ENCODE data around the gene SMPD1.

SMPD1 gene

GRCh38 chr11:6411594-6412031 is 21.3 kb downstream of the SMPD1 start (continued):
- no peak for TF ChIP-seq ZBTB11 (tag by site-specific recombination; conservative IDR thresholded peaks at IDR 0.05; ENCODE audit: low read depth)
- TF ChIP-seq INSM2 (tag by site-specific recombination; IDR thresholded peaks at IDR 0.05): no peak
- no peak for TF ChIP-seq ZNF324 (tag by site-specific recombination; IDR thresholded peaks at IDR 0.05)
- no peak for TF ChIP-seq ZNF48 (tag by site-specific recombination; IDR thresholded peaks at IDR 0.05)
- TF ChIP-seq ZBTB6 (tag by site-specific recombination; IDR thresholded peaks at IDR 0.05): no peak
- TF ChIP-seq GLI2 (tag by site-specific recombination; IDR thresholded peaks at IDR 0.05; ENCODE audit: borderline replicate concordance, low read depth): no peak
- TF ChIP-seq BCL11B (tag by site-specific recombination; IDR thresholded peaks at IDR 0.05; ENCODE audit: low read depth): no peak
- TF ChIP-seq REPIN1 (tag by site-specific recombination; IDR thresholded peaks at IDR 0.05; ENCODE audit: low read depth): no peak
- TF ChIP-seq PATZ1 (tag by site-specific recombination; IDR thresholded peaks at IDR 0.05): no peak
- no peak for TF ChIP-seq ZNF548 (tag by site-specific recombination; IDR thresholded peaks at IDR 0.05)
- no peak for TF ChIP-seq ZFP3 (tag by site-specific recombination; IDR thresholded peaks at IDR 0.05; ENCODE audit: low read depth)
- TF ChIP-seq ZXDB (tag by site-specific recombination; IDR thresholded peaks at IDR 0.05): no peak
- TF ChIP-seq GLI4 (tag by site-specific recombination; IDR thresholded peaks at IDR 0.05): no peak
- no peak for TF ChIP-seq ZNF596 (tag by site-specific recombination; IDR thresholded peaks at IDR 0.05)
- no peak for TF ChIP-seq ZFHX2 (tag by site-specific recombination; conservative IDR thresholded peaks at IDR 0.05)
- no peak for TF ChIP-seq ZNF747 (tag by site-specific recombination; IDR thresholded peaks at IDR 0.05)

GRCh38 chr11:6413791-6414201 is 23.5 kb downstream of the SMPD1 start:
- H3K36me3 ChIP-seq (ENCODE audit: control insufficient read depth in 2 of 2, insufficient read depth in 1 of 2, low read length in 2 of 2): peaks cover 0 to 27% of the 10 kb centered on the region in 2 experiments; a peak in 1 of 3 replicates
- TF ChIP-seq EGR2 (tag by site-specific recombination; IDR thresholded peaks at IDR 0.05; ENCODE audit: low read depth) (no peak), ZNF692 (tag by site-specific recombination; IDR thresholded peaks at IDR 0.05) (no peak), ZNF610 (tag by site-specific recombination; IDR thresholded peaks at IDR 0.05; ENCODE audit: borderline replicate concordance) (no peak), TRIM28 (IDR thresholded peaks at IDR 0.05; ENCODE audit: borderline replicate concordance, low read length) (no peak), ZBTB48 (tag by site-specific recombination; IDR thresholded peaks at IDR 0.05) (no peak)
- no peak overlapping the region for H3K27ac ChIP-seq (ENCODE audit: extremely low read depth, low read depth, low read length)
- POLR2A ChIA-PET: no interaction called here
- H3K4me3 ChIP-seq (ENCODE audit: low read depth, low read length): no peak overlapping the region
- no peaks in the 10 kb centered on the region for H3K9me3 ChIP-seq (ENCODE audit: control insufficient read depth, insufficient read depth, low read depth, low read length)
- CTCF ChIA-PET: interaction anchor here (1.3 kb wide), 1 partner anchor 35 kb away, joined by 6 read pairs; no protein-coding TSS in a partner anchor
- no peaks in the 10 kb centered on the region for H3K4me1 ChIP-seq (ENCODE audit: control insufficient read depth, insufficient read depth, low read length)
